ENCODE results near the gene GMDS. TPM values are rescaled to one million over a fixed set of nuclear protein-coding genes. Genes with fewer than 3 reads are reported as not detected.
A peak's percentile ranks its signal among the peaks of the same experiment; 100 is the strongest.

GMDS gene
- total RNA-seq, 8 experiments from 2014 or later: 4.5 to 61.7 (median 6.9) TPM

GRCh38 chr6:1633366-1634021, 611.9 kb downstream of the GMDS start:
- no peak overlapping the region for H3K27ac ChIP-seq
- no peak for ATAC-seq (replicated peaks in 6 of 8)
- no peaks in the 10 kb centered on the region for H3K4me1 ChIP-seq (replicated peaks in 1 of 2)
- H3K4me3 ChIP-seq: no peak overlapping the region
- in situ Hi-C loops (cut with MboI; ENCODE audit: low pct_unique_long_range_greater_than_20kb in 2 of 9, low sequenced_read_pairs in 9 of 9, unreplicated experiment in 9 of 9): loop anchor here in 1 of 9 experiments (25.0 kb wide), 1 partner anchor 454 kb away; no protein-coding TSS in a partner anchor
- 0 to 100% (median 76%) methylated on average over 1 to 4 of the region's 16 CpGs; no CpG with 5 or more reads in 5 of the 10 experiments for whole genome bisulfite sequencing, 10 experiments

DNA sequence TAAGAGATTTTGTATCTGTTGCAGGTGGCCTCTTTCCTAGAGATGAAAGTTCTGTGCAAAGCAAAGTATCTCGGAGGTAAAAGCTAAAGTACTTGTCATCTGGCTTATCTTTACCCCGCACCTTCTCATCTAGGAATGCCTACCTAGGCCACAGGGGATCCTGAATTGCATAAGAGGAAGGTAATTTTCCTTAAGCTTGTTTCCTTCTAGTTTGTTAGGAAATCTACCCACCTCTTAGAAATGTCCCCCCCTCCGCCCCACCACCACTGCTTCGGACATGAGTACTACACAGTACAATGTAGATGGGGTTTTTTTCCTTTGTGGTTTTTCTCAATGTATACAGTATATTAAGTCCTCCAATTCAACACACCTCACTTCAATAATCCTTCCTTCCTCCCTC, 614.2 kb downstream of the GMDS start:
- in situ Hi-C loops (cut with MboI; ENCODE audit: low pct_unique_long_range_greater_than_20kb in 2 of 9, low sequenced_read_pairs in 9 of 9, unreplicated experiment in 9 of 9): loop anchor here in 1 of 9 experiments (25.0 kb wide), 1 partner anchor 456 kb away; no protein-coding TSS in a partner anchor
- 85 to 100% (median 92%) methylated on average over 1 to 4 of the region's 4 CpGs; no CpG with 5 or more reads in 3 of the 10 experiments for whole genome bisulfite sequencing, 10 experiments

GRCh38 chr6:1630771-1631217, 614.6 kb downstream of the GMDS start:
- Histone ChIP-seq H3K4me1 (replicated peaks in 1 of 2) (no peaks in the 10 kb centered on the region), H3K4me3 (no peak overlapping the region), H3K27ac (no peak overlapping the region)
- ATAC-seq (replicated peaks in 6 of 8): peak in 1 of 8 experiments; percentile 81
- in situ Hi-C loops (cut with MboI; ENCODE audit: low pct_unique_long_range_greater_than_20kb in 2 of 9, low sequenced_read_pairs in 9 of 9, unreplicated experiment in 9 of 9): loop anchor here in 1 of 9 experiments (25.0 kb wide), 1 partner anchor 457 kb away; no protein-coding TSS in a partner anchor
- WGBS, 10 experiments: 70 to 100% (median 80%) methylated on average over 1 to 7 of the region's 11 CpGs; no CpG with 5 or more reads in 2 of the 10 experiments

More for the DNA sequence above, 614.2 kb downstream of the GMDS start:
- no peaks in the 10 kb centered on the region for H3K4me1 ChIP-seq (replicated peaks in 1 of 2)
- no peak for ATAC-seq (replicated peaks in 6 of 8)
- H3K27ac ChIP-seq: no peak overlapping the region
- no peak overlapping the region for H3K4me3 ChIP-seq

DNA sequence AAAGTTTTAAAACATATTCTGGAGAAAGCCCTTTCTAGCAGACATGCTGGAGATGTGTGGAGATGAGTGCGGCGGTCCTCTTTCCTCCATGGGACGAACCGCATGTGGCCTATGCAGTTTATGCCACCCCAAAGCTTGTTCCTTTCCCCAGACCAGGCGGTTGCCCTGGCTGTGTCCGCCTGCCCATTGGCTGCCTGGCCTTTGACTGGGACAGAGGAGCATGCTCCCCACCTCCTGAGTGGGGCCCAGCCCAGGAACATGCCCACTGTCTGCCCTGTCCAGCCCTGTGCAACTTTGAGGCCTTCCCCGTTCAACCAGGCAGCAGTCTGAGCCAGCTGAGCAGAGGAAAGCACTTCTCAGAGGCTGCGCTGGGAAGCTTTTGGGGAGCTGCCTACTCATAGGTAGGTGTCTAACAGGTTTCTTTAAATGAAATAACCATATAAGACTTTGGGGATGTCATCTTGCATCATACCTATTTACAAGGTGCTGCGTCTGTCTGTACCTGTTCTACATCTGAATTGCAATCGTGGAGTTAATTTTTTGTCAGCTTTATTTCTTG, 615.1 kb downstream of the GMDS start:
- H3K4me3 ChIP-seq: no peak overlapping the region
- H3K4me1 ChIP-seq (replicated peaks in 1 of 2): peaks cover 0 to 2% of the 10 kb centered on the region in 2 donors
- in situ Hi-C loops (cut with MboI; ENCODE audit: low pct_unique_long_range_greater_than_20kb in 2 of 9, low sequenced_read_pairs in 9 of 9, unreplicated experiment in 9 of 9): loop anchor here in 1 of 9 experiments (25.0 kb wide), 1 partner anchor 457 kb away; no protein-coding TSS in a partner anchor
- ATAC-seq (replicated peaks in 6 of 8): peak in 1 of 8 experiments; percentile 19
- WGBS, 10 experiments: 83 to 100% (median 92%) methylated on average over 2 to 7 of the region's 10 CpGs
- no peak overlapping the region for H3K27ac ChIP-seq

GRCh38 chr6:1629316-1629715, 616.1 kb downstream of the GMDS start:
- Histone ChIP-seq H3K27ac (no peak overlapping the region), H3K4me1 (replicated peaks in 1 of 2) (peaks cover 2 to 3% of the 10 kb centered on the region in 2 donors), H3K4me3 (no peak overlapping the region)
- WGBS, 10 experiments: 58 to 92% (median 70%) methylated on average over 2 to 11 of the region's 14 CpGs; no CpG with 5 or more reads in 5 of the 10 experiments
- in situ Hi-C loops (cut with MboI; ENCODE audit: low pct_unique_long_range_greater_than_20kb in 2 of 9, low sequenced_read_pairs in 9 of 9, unreplicated experiment in 9 of 9): loop anchor here in 1 of 9 experiments (25.0 kb wide), 1 partner anchor 458 kb away; no protein-coding TSS in a partner anchor
- no peak for ATAC-seq (replicated peaks in 6 of 8)

- Histone ChIP-seq H3K27ac (no peak overlapping the region), H3K4me1 (replicated peaks in 1 of 2) (peaks cover 2 to 5% of the 10 kb centered on the region in 2 donors), H3K4me3 (no peak overlapping the region)
- peak in 1 of 8 experiments; percentile 6 for ATAC-seq (replicated peaks in 6 of 8)
- in situ Hi-C loops (cut with MboI; ENCODE audit: low pct_unique_long_range_greater_than_20kb in 2 of 9, low sequenced_read_pairs in 9 of 9, unreplicated experiment in 9 of 9): loop anchor here in 1 of 9 experiments (25.0 kb wide), 1 partner anchor 459 kb away; no protein-coding TSS in a partner anchor
- WGBS, 10 experiments: 33 to 90% (median 60%) methylated on average over 4 to 10 of the region's 10 CpGs
Measured at GRCh38 chr6:1627827-1628560, 617.4 kb downstream of the GMDS start.

GRCh38 chr6:1626481-1626880, 618.9 kb downstream of the GMDS start:
- Histone ChIP-seq H3K27ac (no peak overlapping the region), H3K4me3 (no peak overlapping the region), H3K4me1 (replicated peaks in 1 of 2) (peaks cover 2 to 5% of the 10 kb centered on the region in 2 donors)
- 0 to 90% (median 36%) methylated on average over 1 to 4 of the region's 4 CpGs for WGBS, 10 experiments
- in situ Hi-C loops (cut with MboI; ENCODE audit: low pct_unique_long_range_greater_than_20kb in 2 of 9, low sequenced_read_pairs in 9 of 9, unreplicated experiment in 9 of 9): loop anchor here in 1 of 9 experiments (25.0 kb wide), 1 partner anchor 461 kb away; no protein-coding TSS in a partner anchor
- ATAC-seq (replicated peaks in 6 of 8): peak in 1 of 8 experiments; percentile 40

DNA sequence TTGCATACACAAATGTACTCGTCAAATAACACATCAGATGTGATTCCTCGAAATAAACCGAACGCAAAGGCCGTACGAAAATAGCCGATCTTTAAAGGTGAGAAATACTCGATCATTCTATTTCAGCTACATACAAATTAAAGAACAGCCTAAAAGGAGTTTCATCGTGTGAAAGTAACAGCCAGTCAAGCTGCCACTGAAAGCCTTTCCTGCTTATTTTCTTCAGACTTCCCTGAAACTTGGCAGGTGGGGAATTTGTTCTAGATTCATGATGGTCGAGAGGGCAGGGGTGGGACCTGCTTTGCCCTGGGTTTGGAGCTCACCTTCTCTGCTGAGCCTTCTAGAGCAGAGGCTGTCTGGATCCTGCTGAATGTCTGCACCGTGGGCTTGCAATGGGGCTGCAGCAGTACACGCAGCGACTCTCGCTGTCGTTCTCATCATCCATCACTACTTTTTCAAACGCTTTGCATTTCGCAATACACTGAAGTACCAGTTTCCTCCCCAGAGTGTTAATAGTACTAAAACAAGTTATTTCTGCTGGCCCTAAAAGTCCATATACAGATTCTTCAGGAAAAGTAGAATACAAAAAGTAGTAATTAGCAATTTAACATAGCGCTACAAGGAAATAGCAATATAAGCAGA, 619.5 kb downstream of the GMDS start:
- in situ Hi-C loops (cut with MboI; ENCODE audit: low pct_unique_long_range_greater_than_20kb in 2 of 9, low sequenced_read_pairs in 9 of 9, unreplicated experiment in 9 of 9): loop anchor here in 1 of 9 experiments (25.0 kb wide), 1 partner anchor 461 kb away; no protein-coding TSS in a partner anchor
- Histone ChIP-seq H3K4me3 (no peak overlapping the region), H3K4me1 (replicated peaks in 1 of 2) (peaks cover 2 to 5% of the 10 kb centered on the region in 2 donors), H3K27ac (no peak overlapping the region)
- ATAC-seq (replicated peaks in 6 of 8): no peak
- 16 to 95% (median 53%) methylated on average over 3 to 18 of the region's 18 CpGs; no CpG with 5 or more reads in 1 of the 10 experiments for WGBS, 10 experiments

- in situ Hi-C loops (cut with MboI; ENCODE audit: low pct_unique_long_range_greater_than_20kb in 2 of 9, low sequenced_read_pairs in 9 of 9, unreplicated experiment in 9 of 9): loop anchor here in 3 of 9 experiments (25.0 kb wide), 3 partner anchors 462 to 1012 kb away; no protein-coding TSS in a partner anchor
- Histone ChIP-seq H3K4me1 (replicated peaks in 1 of 2) (peaks cover 2 to 5% of the 10 kb centered on the region in 2 donors), H3K27ac (no peak overlapping the region), H3K4me3 (peak overlapping the region in 3 of 5 donors; percentile 13 to 27 (median 16))
- 0 to 32% (median 7%) methylated on average over 4 to 30 of the region's 53 CpGs; no CpG with 5 or more reads in 2 of the 10 experiments for WGBS, 10 experiments
- ATAC-seq (replicated peaks in 6 of 8): peak; percentile 60 to 95 (median 67)
Measured at GRCh38 chr6:1624851-1625781, 620.3 kb downstream of the GMDS start.

GRCh38 chr6:1624058-1624850, 621.2 kb downstream of the GMDS start:
- Histone ChIP-seq H3K4me1 (replicated peaks in 1 of 2) (peaks cover 2 to 5% of the 10 kb centered on the region in 2 donors), H3K4me3 (peak overlapping the region in 3 of 5 donors; percentile 16 to 27 (median 17)), H3K27ac (no peak overlapping the region)
- in situ Hi-C loops (cut with MboI; ENCODE audit: low pct_unique_long_range_greater_than_20kb in 2 of 9, low sequenced_read_pairs in 9 of 9, unreplicated experiment in 9 of 9): loop anchor here in 3 of 9 experiments (25.0 kb wide), 2 partner anchors 488 to 1013 kb away; no protein-coding TSS in a partner anchor
- WGBS, 10 experiments: 0 to 44% (median 8%) methylated on average over 1 to 16 of the region's 66 CpGs; no CpG with 5 or more reads in 5 of the 10 experiments
- ATAC-seq (replicated peaks in 6 of 8): peak; percentile 11 to 52 (median 45)

DNA sequence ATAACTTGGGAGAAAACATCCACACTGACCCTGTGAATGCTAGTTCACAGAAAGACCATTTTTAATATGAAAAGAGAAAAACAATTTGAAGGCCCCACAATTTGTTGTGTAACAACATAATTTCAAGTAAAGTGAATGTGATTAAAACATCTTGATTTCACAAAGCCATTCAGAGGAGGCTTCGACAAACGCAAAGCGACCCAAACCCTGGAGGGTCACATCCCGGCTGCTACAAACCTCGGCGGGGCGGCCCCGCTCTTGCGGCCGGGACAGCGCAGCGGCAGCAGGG, 621.7 kb downstream of the GMDS start:
- no peak for ATAC-seq (replicated peaks in 6 of 8)
- Histone ChIP-seq H3K4me3 (no peak overlapping the region), H3K27ac (no peak overlapping the region), H3K4me1 (replicated peaks in 1 of 2) (peaks cover 2 to 5% of the 10 kb centered on the region in 2 donors)
- in situ Hi-C loops (cut with MboI; ENCODE audit: low pct_unique_long_range_greater_than_20kb in 2 of 9, low sequenced_read_pairs in 9 of 9, unreplicated experiment in 9 of 9): loop anchor here in 3 of 9 experiments (25.0 kb wide), 2 partner anchors 489 to 1014 kb away; no protein-coding TSS in a partner anchor
- WGBS, 10 experiments: 20 to 100% (median 24%) methylated on average over 3 to 9 of the region's 12 CpGs; no CpG with 5 or more reads in 5 of the 10 experiments

All from motor neuron (in vitro differentiated cells).